HG02759 (cell line): ENCODE results near the gene PLK5.

Experiments used
- ATAC-seq: cut with Tn5 transposase; IDR thresholded peaks from one replicate; pipeline ENCODE4 v1.9.1; 2021; ENCODE audit warnings: mild to moderate bottlenecking, moderate library complexity; ENCODE audit not compliant: unreplicated experiment

PLK5 gene

GRCh38 chr19:1576242-1577089 lies 52.6 kb downstream of the PLK5 start:
- no peak for ATAC-seq

GRCh38 chr19:1577090-1577928 lies 53.4 kb downstream of the PLK5 start:
- ATAC-seq = no peak

- no peak for ATAC-seq
Measured at GRCh38 chr19:1577929-1578618, 54.2 kb downstream of the PLK5 start.

- ATAC-seq = no peak
Measured at GRCh38 chr19:1579222-1579621, 55.3 kb downstream of the PLK5 start.

- ATAC-seq = no peak
Measured at GRCh38 chr19:1580382-1580781, 56.5 kb downstream of the PLK5 start.

GRCh38 chr19:1580957-1581356 lies 57.1 kb downstream of the PLK5 start:
- ATAC-seq = no peak

GRCh38 chr19:1582201-1582600 lies 58.3 kb downstream of the PLK5 start:
- ATAC-seq = no peak

GRCh38 chr19:1584500-1585242 lies 60.8 kb downstream of the PLK5 start:
- no peak for ATAC-seq

GRCh38 chr19:1585243-1585580 lies 61.3 kb downstream of the PLK5 start:
- no peak for ATAC-seq
